ENCODE data around the gene DOCK3. TPM values are rescaled to one million over a fixed set of nuclear protein-coding genes. Genes with fewer than 3 reads are reported as not detected.
"Not testable (repeated sequence)": the region's sequence is repeated elsewhere in the genome, so short reads cannot be mapped to it uniquely, and the experiment has no call there.

Gene DOCK3
- total RNA-seq, 1 donor from 2014 or later = 0.98 TPM

GRCh38 chr3:51176923-51177322 is 502.2 kb downstream of the DOCK3 start:
- no peaks in the 10 kb centered on the region for H3K4me1 ChIP-seq
- intact Hi-C loops (cut with DNase I) = no loop called here
- DNase-seq (ENCODE audit: extremely low spot score in 2 of 2) = no peak
- no peaks in the 10 kb centered on the region for H3K36me3 ChIP-seq
- no peak overlapping the region for H3K4me3 ChIP-seq
- no peaks in the 10 kb centered on the region for H3K27me3 ChIP-seq
- H3K27ac ChIP-seq = no peak overlapping the region
- TF ChIP-seq CTCF (IDR thresholded peaks at IDR 0.05) (no peak), POLR2AphosphoS5 (IDR thresholded peaks at IDR 0.05; ENCODE audit: insufficient read depth in 1 of 2, low read depth in 1 of 2) (no peak), POLR2A (IDR thresholded peaks at IDR 0.05) (no peak)
- H3K9me3 ChIP-seq = peaks cover 13% of the 10 kb centered on the region

DNA sequence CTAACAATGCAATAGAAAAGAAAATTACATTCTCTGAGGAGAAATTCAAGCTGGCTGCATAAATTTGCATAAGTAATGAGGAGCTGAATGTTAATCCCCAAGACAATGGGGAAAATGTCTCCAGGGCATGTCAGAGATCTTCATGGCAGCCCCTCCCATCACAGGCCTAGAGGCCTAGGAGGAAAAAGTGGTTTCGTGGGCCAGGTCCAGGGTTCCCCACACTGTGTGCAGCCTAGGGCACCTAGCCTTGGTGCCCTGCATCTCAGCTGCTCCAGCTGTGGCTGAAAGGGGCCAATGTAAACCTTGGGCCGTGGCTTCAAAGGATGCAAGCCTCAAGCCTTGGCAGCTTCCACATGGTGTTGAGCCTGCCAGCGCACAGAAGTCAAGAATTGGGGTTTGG is 511.7 kb downstream of the DOCK3 start:
- DNase-seq (ENCODE audit: extremely low spot score in 2 of 2); H3K27me3 ChIP-seq; H3K4me1 ChIP-seq; H3K36me3 ChIP-seq; H3K4me3 ChIP-seq; H3K27ac ChIP-seq; H3K9me3 ChIP-seq; intact Hi-C loops (cut with DNase I): not testable (repeated sequence)

GRCh38 chr3:51190199-51190598 is 515.5 kb downstream of the DOCK3 start:
- DNase-seq (ENCODE audit: extremely low spot score in 2 of 2) = no peak
- TF ChIP-seq CTCF (IDR thresholded peaks at IDR 0.05) (no peak), POLR2A (IDR thresholded peaks at IDR 0.05) (no peak), POLR2AphosphoS5 (IDR thresholded peaks at IDR 0.05; ENCODE audit: insufficient read depth in 1 of 2, low read depth in 1 of 2) (no peak)
- no peaks in the 10 kb centered on the region for H3K9me3 ChIP-seq
- H3K27me3 ChIP-seq = no peaks in the 10 kb centered on the region
- no peak overlapping the region for H3K4me3 ChIP-seq
- H3K4me1 ChIP-seq = no peaks in the 10 kb centered on the region
- H3K36me3 ChIP-seq = no peaks in the 10 kb centered on the region
- intact Hi-C loops (cut with DNase I) = no loop called here
- no peak overlapping the region for H3K27ac ChIP-seq

DNA sequence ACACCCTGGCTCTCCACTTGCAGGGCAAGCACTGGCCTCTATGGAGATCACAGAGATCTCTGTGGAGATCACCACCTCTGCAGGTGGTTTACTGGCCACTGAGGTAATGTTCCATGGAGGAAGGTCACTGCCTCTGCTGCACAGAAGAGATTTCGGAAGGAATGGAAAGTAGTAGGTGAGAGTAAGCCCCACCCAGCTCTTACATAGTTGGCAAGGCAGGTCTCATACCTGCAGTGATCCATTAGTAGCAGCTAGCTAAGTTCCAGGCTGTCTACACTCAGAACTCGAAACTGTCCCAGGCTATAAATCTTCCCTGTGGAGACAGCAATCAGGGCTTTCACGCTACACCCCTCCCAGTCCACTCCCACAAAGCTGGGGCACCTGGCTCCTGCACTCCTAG is 516.1 kb downstream of the DOCK3 start:
- H3K27me3 ChIP-seq = no peaks in the 10 kb centered on the region

GRCh38 chr3:51191768-51192167 is 517.0 kb downstream of the DOCK3 start:
- H3K4me1 ChIP-seq = no peaks in the 10 kb centered on the region
- intact Hi-C loops (cut with DNase I) = no loop called here

More for the DNA sequence above, 516.1 kb downstream of the DOCK3 start:
- Histone ChIP-seq H3K4me1 (no peaks in the 10 kb centered on the region), H3K36me3 (no peaks in the 10 kb centered on the region), H3K4me3 (no peak overlapping the region), H3K9me3 (no peaks in the 10 kb centered on the region), H3K27ac (no peak overlapping the region)
- no peak for DNase-seq (ENCODE audit: extremely low spot score in 2 of 2)
- intact Hi-C loops (cut with DNase I) = no loop called here
- TF ChIP-seq POLR2AphosphoS5 (IDR thresholded peaks at IDR 0.05; ENCODE audit: insufficient read depth in 1 of 2, low read depth in 1 of 2) (no peak), POLR2A (IDR thresholded peaks at IDR 0.05) (no peak), CTCF (IDR thresholded peaks at IDR 0.05) (no peak)

More at GRCh38 chr3:51191768-51192167, 517.0 kb downstream of the DOCK3 start:
- Histone ChIP-seq H3K27ac (no peak overlapping the region), H3K9me3 (no peaks in the 10 kb centered on the region), H3K4me3 (no peak overlapping the region), H3K27me3 (no peaks in the 10 kb centered on the region), H3K36me3 (no peaks in the 10 kb centered on the region)
- DNase-seq (ENCODE audit: extremely low spot score in 2 of 2) = no peak
- no peak for TF ChIP-seq CTCF (IDR thresholded peaks at IDR 0.05)

Data from vagina (tissue), 2 donors.